ENCODE data around the gene ASRGL1. TPM values are rescaled to one million over a fixed set of nuclear protein-coding genes. Genes with fewer than 3 reads are reported as not detected.

The ASRGL1 gene
- total RNA-seq (10 to 100 TPM in 1 of 9 donors, 1 to 10 TPM in 7, under 1 TPM in 1; 0.48 to 17.2 (median 4.8) TPM), polyA plus RNA-seq (1 to 10 TPM; 3.6 to 6.8 (median 4.0) TPM)
- long read RNA-seq, donor 1, partial matches to known transcripts = 0 of 1 reads
- long read RNA-seq, donor 1, other reads (novel, unspliced or antisense) = 0 of 1 reads
- long read RNA-seq, donor 2, partial matches to known transcripts = 0 of 1 reads
- long read RNA-seq, donor 2, other reads (novel, unspliced or antisense) = 0 of 1 reads
- long read RNA-seq, donor 3 = 0 reads
- long read RNA-seq, donor 4, partial matches to known transcripts = 0 of 8 reads
- long read RNA-seq, donor 4, other reads (novel, unspliced or antisense) = 0 of 8 reads
- long read RNA-seq, donor 5, transcript ASRGL1-201 (7 exons, 2,182 nt) = major isoform, 8 of 20 reads
- long read RNA-seq, donor 5, partial matches to known transcripts = 2 of 20 reads
- long read RNA-seq, donor 5, other reads (novel, unspliced or antisense) = 5 of 20 reads
- long read RNA-seq, donor 6, partial matches to known transcripts = 2 of 8 reads
- long read RNA-seq, donor 6, other reads (novel, unspliced or antisense) = 0 of 8 reads
- long read RNA-seq, donor 7, partial matches to known transcripts = 0 of 1 reads
- long read RNA-seq, donor 7, other reads (novel, unspliced or antisense) = 0 of 1 reads
- long read RNA-seq, donor 8 = 0 reads
- long read RNA-seq, donor 9 = 0 reads
- long read RNA-seq, donor 10, partial matches to known transcripts = 0 of 4 reads
- long read RNA-seq, donor 10, other reads (novel, unspliced or antisense) = 0 of 4 reads

DNA sequence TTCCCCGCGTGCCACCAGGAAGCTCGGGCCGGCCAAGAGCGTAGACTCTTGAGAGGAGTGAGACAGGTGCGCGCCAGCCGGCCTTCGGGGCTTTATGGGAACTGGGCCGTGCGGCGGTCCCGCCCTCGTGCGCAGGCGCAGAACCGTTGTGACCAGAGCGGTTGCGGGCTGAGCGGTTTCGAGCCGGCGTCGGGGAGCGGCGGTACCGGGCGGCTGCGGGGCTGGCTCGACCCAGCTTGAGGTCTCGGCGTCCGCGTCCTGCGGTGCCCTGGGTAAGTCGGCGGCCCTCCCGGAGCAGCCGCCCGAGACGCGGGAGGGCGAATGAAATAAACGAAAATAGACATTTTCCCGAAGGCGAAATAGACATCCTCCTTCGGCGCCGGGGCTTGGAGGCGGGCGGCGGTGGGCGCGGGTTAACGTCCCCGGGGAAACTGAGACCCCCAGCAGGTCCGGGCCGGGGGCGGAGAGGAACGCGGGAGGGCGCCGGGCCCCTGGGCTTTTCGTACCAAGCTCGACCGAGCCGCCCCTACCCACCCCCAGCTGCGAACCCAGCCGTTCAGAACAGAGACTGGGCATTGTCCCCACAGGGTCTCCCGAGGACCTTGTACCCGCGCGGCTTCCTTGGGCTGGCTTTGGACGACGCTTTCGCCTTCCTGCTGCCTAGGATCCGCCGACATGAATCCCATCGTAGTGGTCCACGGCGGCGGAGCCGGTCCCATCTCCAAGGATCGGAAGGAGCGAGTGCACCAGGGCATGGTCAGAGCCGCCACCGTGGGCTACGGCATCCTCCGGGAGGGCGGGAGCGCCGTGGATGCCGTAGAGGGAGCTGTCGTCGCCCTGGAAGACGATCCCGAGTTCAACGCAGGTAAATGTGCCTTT lies at the start of gene ASRGL1:
Gene ASRGL1 (plus strand): TSS at position 146 of the 879 bp plus-strand sequence. CDS start 530 bp downstream, at position 676.
- peak within 1 kb of the TSS in 3 of 5 donors; percentile 13 to 45 (median 20) for H3K27ac ChIP-seq
- 1 to 2% (median 1%) methylated on average over 22 to 98 of the region's 98 CpGs for WGBS, 4 donors

DNA sequence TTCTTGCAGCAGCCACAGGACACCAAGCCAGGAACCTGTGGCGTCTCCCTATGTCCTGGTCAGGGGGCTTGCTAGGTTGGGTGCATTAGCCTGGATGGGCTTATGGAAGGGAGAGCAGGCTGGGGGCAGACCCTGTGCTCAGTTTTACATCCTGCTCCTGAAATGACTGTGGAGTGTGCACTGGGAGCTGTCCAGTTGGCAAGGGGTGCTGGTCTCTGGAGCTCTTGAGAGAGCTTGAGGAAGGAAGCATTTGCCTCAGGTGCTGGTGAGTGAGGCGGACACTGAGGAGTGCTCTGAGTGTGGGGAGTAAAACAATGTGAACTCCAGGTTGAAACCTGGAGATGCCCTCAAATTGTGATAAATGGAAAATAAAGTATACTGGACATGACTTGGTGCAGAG lies 41.7 kb upstream of the ASRGL1 start:
- TF ChIP-seq POLR2A (IDR thresholded peaks at IDR 0.05) = no peak
- TF ChIP-seq, protein P1, sequence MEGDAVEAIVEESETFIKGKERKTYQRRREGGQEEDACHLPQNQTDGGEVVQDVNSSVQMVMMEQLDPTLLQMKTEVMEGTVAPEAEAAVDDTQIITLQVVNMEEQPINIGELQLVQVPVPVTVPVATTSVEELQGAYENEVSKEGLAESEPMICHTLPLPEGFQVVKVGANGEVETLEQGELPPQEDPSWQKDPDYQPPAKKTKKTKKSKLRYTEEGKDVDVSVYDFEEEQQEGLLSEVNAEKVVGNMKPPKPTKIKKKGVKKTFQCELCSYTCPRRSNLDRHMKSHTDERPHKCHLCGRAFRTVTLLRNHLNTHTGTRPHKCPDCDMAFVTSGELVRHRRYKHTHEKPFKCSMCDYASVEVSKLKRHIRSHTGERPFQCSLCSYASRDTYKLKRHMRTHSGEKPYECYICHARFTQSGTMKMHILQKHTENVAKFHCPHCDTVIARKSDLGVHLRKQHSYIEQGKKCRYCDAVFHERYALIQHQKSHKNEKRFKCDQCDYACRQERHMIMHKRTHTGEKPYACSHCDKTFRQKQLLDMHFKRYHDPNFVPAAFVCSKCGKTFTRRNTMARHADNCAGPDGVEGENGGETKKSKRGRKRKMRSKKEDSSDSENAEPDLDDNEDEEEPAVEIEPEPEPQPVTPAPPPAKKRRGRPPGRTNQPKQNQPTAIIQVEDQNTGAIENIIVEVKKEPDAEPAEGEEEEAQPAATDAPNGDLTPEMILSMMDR (IDR thresholded peaks at IDR 0.05) = no peak
- 30 to 57% (median 40%) methylated on average over 2 of the region's 2 CpGs for WGBS, 4 donors
- no peaks in the 10 kb centered on the region for H3K36me3 ChIP-seq (replicated peaks in 1 of 2)
- H3K27me3 ChIP-seq = peaks cover 3% of the 10 kb centered on the region
- H3K4me3 ChIP-seq = no peak overlapping the region
- intact Hi-C loops (cut with DNase I) = no loop called here
- H3K4me1 ChIP-seq (replicated peaks in 1 of 2) = no peaks in the 10 kb centered on the region
- no peaks in the 10 kb centered on the region for H3K9me3 ChIP-seq (replicated peaks in 1 of 3)
- H3K27ac ChIP-seq = no peak overlapping the region
- DNase-seq = peak in 1 of 7 donors; percentile 11

More for the DNA sequence above, at the start of gene ASRGL1:
- Histone ChIP-seq H3K9me3 (replicated peaks in 1 of 3) (no peaks in the 10 kb centered on the region), H3K27me3 (no peaks in the 10 kb centered on the region), H3K4me3 (peak within 1 kb of the TSS in 2 of 4 donors; percentile 38 to 56), H3K4me1 (replicated peaks in 1 of 2) (peaks cover 0 to 16% of the 10 kb centered on the region in 2 donors), H3K36me3 (replicated peaks in 1 of 2) (no peaks in the 10 kb centered on the region)
- no peak for TF ChIP-seq POLR2A (IDR thresholded peaks at IDR 0.05)
- TF ChIP-seq, protein P1 (IDR thresholded peaks at IDR 0.05) = no peak
- DNase-seq = peak; percentile 66 to 90 (median 78)
- intact Hi-C loops (cut with DNase I) = no loop called here

DNA sequence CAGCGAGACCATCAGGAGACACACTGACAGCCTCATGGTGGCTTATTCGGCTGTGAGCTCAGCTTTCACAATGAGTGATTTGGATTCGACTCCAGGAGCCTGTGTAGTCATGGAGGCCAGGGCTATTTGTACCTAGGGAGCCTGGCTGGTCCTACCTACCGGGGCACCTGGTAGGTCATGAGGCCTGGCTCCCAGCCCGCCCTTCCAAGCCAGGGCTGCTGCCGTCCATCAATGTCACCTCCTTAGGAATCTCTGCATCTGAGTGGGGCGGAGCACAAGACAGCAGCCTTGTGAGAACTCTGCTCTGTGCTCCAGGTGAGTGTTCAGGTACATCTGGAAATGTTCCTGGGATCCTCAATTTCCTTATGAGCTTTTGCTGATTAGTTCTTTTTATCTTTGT lies 38.3 kb upstream of the ASRGL1 start, which contains the start of gene SCGB1D4:
Gene SCGB1D4 (minus strand): TSS at position 101 of the 400 bp plus-strand sequence. CDS start 65 bp downstream, at position 36.
- Histone ChIP-seq H3K4me1 (replicated peaks in 1 of 2) (no peaks in the 10 kb centered on the region), H3K4me3 (no peak within 1 kb of the TSS), H3K36me3 (replicated peaks in 1 of 2) (no peaks in the 10 kb centered on the region), H3K27ac (no peak within 1 kb of the TSS), H3K27me3 (peaks cover 3% of the 10 kb centered on the region), H3K9me3 (replicated peaks in 1 of 3) (no peaks in the 10 kb centered on the region)
- 61 to 66% (median 64%) methylated on average over 5 to 7 of the region's 7 CpGs for WGBS, 4 donors
- intact Hi-C loops (cut with DNase I) = no loop called here
- DNase-seq = no peak
- TF ChIP-seq POLR2A (IDR thresholded peaks at IDR 0.05) = no peak
- TF ChIP-seq, protein P1 (IDR thresholded peaks at IDR 0.05) = no peak
